DMS 273 treated with DMSO at 0.1 percent for 48 hours (cell line): ENCODE results near the gene RXFP3.
A peak's percentile ranks its signal among the peaks of the same experiment; 100 is the strongest.
"Not testable (repeated sequence)": the region's sequence is repeated elsewhere in the genome, so short reads cannot be mapped to it uniquely, and the experiment has no call there.

Experiments used
- DNase-seq: peaks from one replicate; lab custom pipeline; 2025; lab: John Stamatoyannopoulos, UW

RXFP3 gene

GRCh38 chr5:33936004-33936380, 194 bp upstream of the RXFP3 start:
- DNase-seq, result no peak

GRCh38 chr5:33937017-33937706, 976 bp downstream of the RXFP3 start:
- no peak for DNase-seq

GRCh38 chr5:33937707-33938506, 1.7 kb downstream of the RXFP3 start:
- no peak for DNase-seq

GRCh38 chr5:33938507-33938796, 2.3 kb downstream of the RXFP3 start:
- no peak for DNase-seq

- no peak for DNase-seq
Measured at GRCh38 chr5:33938881-33939280, 2.7 kb downstream of the RXFP3 start.

- DNase-seq, result no peak
Measured at GRCh38 chr5:33939556-33940262, 3.5 kb downstream of the RXFP3 start.

GRCh38 chr5:33941090-33941489, 4.9 kb downstream of the RXFP3 start:
- no peak for DNase-seq

GRCh38 chr5:33944543-33945132, 8.5 kb downstream of the RXFP3 start:
- no peak for DNase-seq

- not testable (repeated sequence) for DNase-seq
Measured at GRCh38 chr5:33952175-33952574, 16.0 kb downstream of the RXFP3 start.

- no peak for DNase-seq
Measured at GRCh38 chr5:33957577-33958150, 21.5 kb downstream of the RXFP3 start.

- no peak for DNase-seq
Measured at GRCh38 chr5:33958176-33958575, 22.0 kb downstream of the RXFP3 start.

- DNase-seq, result no peak
Measured at GRCh38 chr5:33964132-33964700, 28.0 kb downstream of the RXFP3 start.

- DNase-seq, result no peak
Measured at GRCh38 chr5:33966805-33967204, 30.6 kb downstream of the RXFP3 start.

GRCh38 chr5:33968211-33969005, 32.2 kb downstream of the RXFP3 start:
- peak; percentile 36 for DNase-seq

GRCh38 chr5:33969572-33970452, 33.6 kb downstream of the RXFP3 start:
- no peak for DNase-seq

- no peak for DNase-seq
Measured at GRCh38 chr5:33973271-33973670, 37.1 kb downstream of the RXFP3 start.

GRCh38 chr5:33975852-33976251, 39.7 kb downstream of the RXFP3 start:
- DNase-seq, result no peak

- no peak for DNase-seq
Measured at GRCh38 chr5:33976307-33976706, 40.1 kb downstream of the RXFP3 start.

- no peak for DNase-seq
Measured at GRCh38 chr5:33978306-33978705, 42.1 kb downstream of the RXFP3 start.

GRCh38 chr5:33980030-33980429, 43.8 kb downstream of the RXFP3 start:
- no peak for DNase-seq
